Measurements from ENCODE around the gene H6PD.

The H6PD gene

DNA sequence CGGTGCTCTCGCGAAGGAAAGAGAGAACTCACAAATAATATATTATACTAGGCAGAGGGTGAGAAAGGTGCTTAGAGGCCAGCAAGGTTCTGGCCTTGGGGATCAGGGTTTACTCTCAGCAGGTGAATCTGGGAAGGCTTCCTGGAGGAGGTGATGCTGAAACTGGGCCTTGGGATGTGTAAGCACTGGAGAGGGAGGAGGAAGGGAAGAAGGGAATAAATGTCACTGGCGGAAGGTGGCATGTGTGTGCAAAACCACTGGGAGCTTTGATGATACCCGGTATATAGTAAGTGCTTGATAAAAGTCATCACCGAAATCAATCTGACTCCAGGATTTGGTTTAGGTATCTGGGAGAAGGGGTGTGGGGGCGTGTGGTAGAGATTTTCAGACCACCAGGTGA, 82.5 kb downstream of the H6PD start:
- no peak for DNase-seq (ENCODE audit: low read depth in 3 of 3)

DNA sequence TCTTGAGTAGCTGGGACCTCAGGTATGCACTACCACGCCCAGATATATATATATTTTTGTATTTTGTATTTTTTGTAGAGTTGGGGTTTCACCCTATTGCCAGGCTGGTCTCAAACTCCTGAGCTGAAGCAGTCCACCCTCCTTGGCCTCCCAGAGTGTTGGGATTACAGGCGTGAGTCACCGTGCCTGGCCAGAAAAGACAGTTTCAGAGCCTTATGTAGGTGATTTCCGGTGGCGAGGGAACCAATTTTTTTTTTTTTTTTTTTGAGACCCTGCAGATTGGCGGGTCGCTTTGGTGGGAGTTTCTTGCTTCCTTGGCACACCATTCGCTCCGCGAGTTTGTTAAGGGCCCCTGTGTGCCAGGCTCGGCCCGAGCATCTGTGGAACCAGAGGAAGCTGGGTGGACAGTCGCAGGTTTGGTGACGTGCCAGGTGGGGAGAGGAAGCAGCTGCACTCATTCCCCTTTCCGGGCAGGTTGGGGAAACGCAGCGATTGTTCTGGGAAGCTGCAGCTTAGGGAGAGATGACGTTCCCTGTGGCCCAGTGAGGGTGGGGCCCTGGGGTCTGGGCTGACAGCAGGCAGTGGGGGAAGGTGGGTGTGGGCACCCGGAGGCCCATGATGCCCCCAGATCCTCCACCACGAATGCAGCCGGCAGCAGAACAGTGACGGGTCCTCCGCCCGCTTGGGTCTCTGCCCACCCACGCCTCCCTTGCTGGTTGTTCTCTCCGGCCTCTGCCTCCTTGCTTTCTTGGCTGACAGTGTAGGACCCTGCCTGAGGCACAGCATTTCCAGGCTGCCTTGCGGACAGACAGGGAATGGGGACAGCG, 83.2 kb downstream of the H6PD start:
- DNase-seq (ENCODE audit: low read depth in 3 of 3): peak in 1 of 3 experiments; percentile 5

DNA sequence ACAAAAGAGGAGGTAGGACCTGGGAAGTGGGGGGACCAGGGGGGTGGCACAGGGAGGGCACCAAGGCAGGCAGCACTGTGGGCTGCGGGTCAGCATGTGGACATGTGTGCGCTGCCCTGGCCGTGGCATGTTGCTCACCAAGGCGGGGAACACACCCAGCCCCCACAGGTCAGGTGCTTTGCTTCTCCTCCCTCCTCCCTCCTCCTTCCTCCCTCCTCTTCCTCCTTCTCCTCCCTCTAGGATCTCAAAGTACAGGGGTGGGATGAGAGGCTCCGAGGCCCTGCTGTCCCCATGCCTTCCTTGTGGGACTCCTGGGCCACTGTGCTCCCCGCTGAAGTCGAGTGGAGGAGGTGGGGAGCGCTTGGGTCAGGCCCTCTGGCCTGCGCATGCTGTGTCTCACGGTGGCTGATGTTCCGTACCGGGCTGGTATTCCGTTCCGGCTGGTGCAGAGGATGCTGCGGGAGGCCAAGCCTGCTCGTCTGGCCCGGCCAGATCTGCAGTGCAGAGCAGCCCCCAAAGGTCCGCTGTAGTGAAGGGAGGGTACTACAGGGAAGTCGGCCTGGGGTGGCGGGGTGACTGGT, 84.7 kb downstream of the H6PD start:
- no peak for DNase-seq (ENCODE audit: low read depth in 3 of 3)

DNA sequence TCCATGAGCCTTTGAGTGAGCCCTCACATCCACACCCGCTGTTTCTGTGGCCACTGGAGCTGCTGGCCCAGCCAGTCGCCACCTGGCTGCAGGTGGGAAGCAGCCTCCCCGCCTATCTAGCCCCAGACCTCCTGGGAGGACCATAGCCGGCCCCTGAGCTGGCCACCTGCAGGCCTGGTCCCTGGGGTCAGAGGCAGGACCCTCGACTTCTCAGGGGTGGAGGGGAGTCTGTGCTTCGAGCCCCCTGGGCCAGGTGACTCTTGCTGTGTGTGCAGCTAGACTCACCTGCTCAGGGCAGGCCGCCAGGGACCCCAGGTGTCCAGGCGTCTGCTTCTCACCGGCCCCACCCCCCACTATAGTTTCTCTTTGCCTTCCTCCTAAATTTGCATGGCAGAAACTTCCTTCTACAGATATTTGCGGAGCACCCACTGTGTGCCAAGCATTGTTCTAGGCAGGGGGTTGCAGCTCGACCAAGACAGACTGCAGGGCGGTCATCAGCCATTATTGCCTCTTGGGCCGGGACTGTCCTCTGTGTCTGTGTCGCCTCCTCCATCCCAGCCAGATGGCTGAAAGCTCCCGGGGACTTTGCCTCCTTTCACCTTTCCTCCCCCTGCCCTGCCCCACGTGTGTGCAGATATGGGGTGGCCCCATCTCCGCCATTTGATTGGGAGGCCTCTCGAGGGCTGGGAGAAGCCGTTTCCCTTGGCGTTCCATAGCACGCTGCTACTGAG, 85.4 kb downstream of the H6PD start:
- DNase-seq (ENCODE audit: low read depth in 3 of 3): no peak
